Activated effector memory CD4-positive, alpha-beta T cell treated with anti-CD3 and anti-CD28 coated beads, Interleukin-2, amount 50 U/mL, for 16 hours (primary cell): Measurements from ENCODE around the gene PEX14.

Experiments
- DNase-seq: peaks from one replicate; pipeline ENCODE4 v3.0.0-alpha.2; 2020

Gene PEX14

GRCh38 chr1:10601342-10602070 lies 126.8 kb downstream of the PEX14 start:
- no peak for DNase-seq

DNA sequence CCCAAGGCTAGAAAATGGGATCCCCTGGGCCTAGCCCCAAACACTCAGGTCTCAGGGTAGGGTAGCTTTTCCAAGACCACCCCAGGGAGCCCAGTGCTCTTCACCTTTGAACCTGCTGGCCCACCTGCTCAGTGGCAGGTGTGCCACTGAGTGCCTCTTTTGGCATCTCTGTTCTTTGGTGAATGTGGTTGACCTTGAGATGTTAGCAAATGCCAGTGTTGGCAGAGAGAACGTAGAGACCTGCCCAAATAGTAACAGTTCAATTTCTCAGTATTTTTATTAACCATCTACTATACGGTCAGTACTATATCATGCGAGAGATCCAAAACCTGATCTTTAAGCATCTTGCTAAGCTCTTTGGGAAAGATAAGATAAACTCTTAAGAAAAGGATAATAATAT lies 128.2 kb downstream of the PEX14 start:
- DNase-seq = no peak

GRCh38 chr1:10604966-10605365 lies 130.2 kb downstream of the PEX14 start:
- DNase-seq = no peak

DNA sequence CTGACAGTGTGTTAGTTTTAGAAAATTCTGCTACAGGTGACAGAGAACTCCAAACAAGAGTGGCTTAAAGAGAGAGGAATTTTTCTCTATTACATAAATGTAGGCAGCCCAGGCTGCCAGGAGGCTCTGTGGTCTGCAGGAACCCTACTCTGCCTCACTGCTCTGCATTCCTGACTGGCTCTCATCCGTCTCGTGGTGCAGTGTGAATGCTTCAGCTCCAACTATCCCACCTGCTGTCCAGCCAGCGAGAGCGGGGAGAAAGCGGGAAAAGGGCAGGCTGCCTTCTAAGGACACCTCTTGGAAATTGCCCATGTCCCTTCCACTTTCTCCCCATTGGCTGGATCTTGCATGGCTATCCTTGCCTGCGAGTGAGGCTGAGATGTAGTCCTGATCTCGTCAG lies 131.3 kb downstream of the PEX14 start:
- DNase-seq = no peak

GRCh38 chr1:10607228-10607627 lies 132.5 kb downstream of the PEX14 start:
- no peak for DNase-seq

DNA sequence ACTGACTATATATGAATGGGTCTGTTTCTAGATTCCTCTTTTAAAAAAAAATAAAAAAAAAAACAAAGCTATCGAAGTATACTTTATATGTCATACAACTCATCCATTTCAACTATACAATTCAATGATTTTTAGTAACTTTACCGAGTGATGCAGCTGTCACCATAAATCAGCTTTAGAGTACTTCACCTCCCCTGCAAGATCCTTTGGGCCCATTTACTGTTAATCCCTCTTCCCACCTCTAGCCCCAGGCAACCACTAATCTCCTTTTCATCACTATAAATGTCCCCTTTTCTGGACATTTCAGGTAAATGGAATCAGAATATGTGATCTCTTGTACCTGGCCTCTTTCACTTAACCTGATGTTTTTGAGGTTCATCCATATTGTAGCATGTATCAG lies 133.9 kb downstream of the PEX14 start:
- no peak for DNase-seq

DNA sequence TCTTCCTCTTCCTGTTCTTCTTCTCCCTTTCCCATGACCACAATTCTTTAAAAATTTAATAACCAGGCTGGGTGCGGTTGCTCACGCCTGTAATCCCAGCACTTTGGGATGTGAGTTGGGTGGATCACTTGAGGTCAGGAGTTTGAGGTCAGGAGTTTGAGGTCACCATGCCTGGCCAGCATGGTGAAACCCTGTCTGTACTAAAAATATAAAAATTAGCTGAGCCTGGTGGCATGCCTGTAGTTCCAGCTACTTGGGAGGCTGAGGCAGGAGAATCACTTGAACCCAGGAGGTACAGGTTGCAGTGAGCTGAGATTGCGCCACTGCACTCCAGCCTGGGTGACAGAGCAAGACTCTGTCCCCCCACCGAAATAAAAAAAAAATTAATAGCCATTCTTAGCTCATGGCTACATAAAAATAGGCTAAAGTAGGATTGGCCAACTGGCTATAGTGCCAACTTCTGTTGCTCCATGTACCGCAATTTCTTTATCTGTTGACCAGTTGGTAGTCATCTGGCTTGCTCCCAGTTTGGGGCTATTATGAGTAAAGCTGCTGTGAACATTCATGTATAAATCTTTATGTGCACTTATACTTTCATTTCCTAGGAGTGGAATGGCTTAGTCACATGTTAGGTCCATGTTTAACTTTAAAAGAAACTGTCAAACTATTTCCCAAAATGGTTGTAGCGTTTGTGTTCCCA lies 136.3 kb downstream of the PEX14 start:
- no peak for DNase-seq

- no peak for DNase-seq
Observed at GRCh38 chr1:10612436-10613160, 137.8 kb downstream of the PEX14 start.

GRCh38 chr1:10613340-10613739 lies 138.6 kb downstream of the PEX14 start:
- no peak for DNase-seq

DNA sequence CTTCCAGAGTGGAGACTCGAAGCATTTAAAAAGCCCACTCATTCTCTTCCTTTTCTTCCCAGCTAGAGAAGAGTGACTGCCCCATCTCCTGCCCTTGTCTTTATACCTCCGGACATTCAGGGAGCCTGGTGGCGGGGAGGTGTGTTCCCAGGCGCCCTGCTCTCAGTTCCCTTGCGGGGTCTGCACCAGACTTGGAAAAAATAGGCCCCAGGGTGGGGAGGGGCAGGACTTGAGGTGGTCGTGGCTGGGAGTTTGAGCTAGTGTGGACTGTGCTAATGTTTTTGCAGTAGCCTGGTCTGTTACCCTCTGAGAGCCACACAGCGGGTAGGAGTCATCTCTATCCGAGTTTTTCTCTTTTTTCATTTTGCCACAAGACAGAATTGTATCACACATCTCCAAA lies 139.1 kb downstream of the PEX14 start:
- no peak for DNase-seq

GRCh38 chr1:10614377-10615225 lies 139.9 kb downstream of the PEX14 start:
- no peak for DNase-seq

DNA sequence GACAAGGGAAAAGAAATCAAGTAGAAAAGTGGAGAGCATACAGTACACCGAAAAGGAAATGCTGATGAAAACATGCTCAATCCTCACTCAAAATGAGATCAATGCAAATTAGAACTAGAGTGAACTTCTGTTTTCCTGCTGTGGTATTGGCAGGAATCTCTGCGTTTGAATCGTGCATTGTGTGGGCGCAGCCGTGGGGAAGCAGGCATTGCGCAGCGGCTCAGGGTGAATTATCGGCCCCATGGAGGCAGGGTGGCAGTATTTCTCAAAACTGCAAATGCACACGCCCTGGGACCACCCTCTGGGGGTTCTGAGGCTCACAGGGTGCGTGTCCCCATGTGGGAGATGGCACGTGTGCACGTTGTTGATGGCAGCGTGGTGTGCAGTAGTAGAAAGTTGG lies 140.6 kb downstream of the PEX14 start:
- DNase-seq = no peak

DNA sequence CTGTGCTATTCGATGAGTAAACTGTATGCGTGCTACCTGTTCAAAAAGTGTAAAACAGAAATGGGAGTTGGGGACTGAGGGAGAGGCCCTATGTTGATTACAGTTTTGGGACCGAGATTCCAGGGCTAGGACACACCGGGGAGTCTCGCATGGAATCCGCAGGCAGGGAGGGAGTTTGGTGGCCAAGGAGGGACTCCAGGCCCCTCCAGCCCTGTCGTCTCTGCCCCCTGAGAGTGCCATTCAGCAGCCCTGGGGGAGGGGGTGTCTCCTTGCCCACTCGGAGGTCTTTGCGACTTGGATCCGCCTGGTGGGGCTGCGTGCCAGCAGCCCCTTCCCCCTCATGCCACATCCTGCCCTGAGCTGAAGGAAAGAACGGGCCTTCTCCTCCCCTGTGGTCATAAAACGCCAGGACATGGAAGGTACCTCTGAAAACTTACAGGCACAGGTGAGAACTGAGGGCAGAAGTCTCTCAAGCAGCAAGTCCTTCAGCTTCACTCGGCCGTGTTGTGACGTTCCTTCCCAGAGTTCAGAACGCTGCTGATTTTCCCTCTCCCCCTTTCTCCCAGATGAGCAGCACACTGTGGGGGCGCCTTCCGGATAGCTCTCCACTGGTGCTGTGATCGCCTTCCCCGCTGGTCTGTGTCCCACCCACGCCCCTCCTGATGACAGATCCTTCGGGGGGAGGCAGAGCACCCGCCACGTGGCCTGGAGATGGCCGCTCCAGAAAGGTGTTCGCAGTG lies 141.4 kb downstream of the PEX14 start:
- no peak for DNase-seq

- no peak for DNase-seq
Observed at GRCh38 chr1:10616696-10617095, 141.9 kb downstream of the PEX14 start.

DNA sequence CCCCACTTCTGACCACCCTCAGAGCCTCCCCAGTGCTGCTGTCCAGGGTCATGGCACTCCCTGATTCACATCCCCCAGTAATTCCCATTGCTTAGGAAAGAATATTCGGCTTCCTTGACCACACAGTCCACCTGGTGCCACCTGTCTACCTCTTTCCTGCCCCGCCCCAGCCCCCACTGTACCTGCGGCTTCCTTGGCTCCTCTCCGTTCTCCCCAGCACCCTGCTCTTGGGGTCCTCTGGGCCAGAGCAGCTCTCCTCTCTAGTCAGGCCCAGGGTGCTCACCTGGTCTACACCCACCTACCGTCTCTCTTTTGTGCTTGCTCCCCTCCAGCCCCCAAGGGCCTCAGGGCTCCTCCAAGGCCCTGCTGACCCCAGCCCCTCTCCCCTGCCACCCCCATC lies 142.6 kb downstream of the PEX14 start:
- DNase-seq = no peak

GRCh38 chr1:10617931-10618885 lies 143.5 kb downstream of the PEX14 start:
- DNase-seq = peak; percentile 51

DNA sequence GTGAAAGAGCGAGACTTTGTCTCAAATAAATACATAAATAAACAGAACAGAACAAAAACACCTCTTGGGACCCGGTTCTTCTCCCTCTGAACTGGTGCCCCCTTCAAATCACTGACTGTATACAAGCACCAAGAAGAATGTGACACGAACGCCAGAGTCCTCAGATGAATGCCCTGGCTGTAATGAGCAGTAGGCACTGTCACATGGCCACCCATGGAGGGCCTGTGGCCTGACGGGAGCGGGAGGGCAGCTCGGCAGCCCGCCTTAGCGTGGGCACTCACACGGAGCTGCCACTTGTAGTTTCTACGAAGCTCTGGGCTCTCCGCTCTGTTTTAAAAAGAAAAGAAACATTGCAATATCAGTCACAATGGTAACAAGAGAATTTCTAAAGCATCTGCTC lies 146.0 kb downstream of the PEX14 start:
- DNase-seq = peak; percentile 17

GRCh38 chr1:10621906-10622305 lies 147.2 kb downstream of the PEX14 start:
- peak; percentile 24 for DNase-seq

GRCh38 chr1:10622910-10623685 lies 148.3 kb downstream of the PEX14 start:
- DNase-seq = peak; percentile 47

GRCh38 chr1:10623686-10624145 lies 149.0 kb downstream of the PEX14 start:
- peak; percentile 51 for DNase-seq
